Neutrophil (primary cell): ENCODE data around the gene TNNT1.

Experiments used
- H3K27ac ChIP-seq: fragments of 200-600 bp; sonication (generic); 2 replicates; pipeline ENCODE4 v1.5.1; 2016; ENCODE audit warnings: mild to moderate bottlenecking, moderate library complexity
- H3K27me3 ChIP-seq: fragments of 200-600 bp; sonication (generic); 2 replicates; pipeline ENCODE4 v1.6.0; 2016; ENCODE audit warnings: mild to moderate bottlenecking
- H3K36me3 ChIP-seq: fragments of 200-600 bp; sonication (generic); 2 replicates; pipeline ENCODE4 v1.5.1; 2017
- H3K4me1 ChIP-seq, 2 experiments: fragments of 200-600 bp in 1 of 2; sonication (generic) in 1 of 2; 1 replicate in 1 of 2; 2 replicates in 1 of 2; pipeline versions ENCODE4 v1.5.1 to v1.6.1; 2013 to 2016; ENCODE audit warnings: low read depth in 1 of 2, low read length in 1 of 2, mild to moderate bottlenecking in 1 of 2, moderate library complexity in 1 of 2; ENCODE audit not compliant: control insufficient read depth in 1 of 2, insufficient read depth in 1 of 2
- H3K4me3 ChIP-seq, 2 experiments: fragments of 200-600 bp in 1 of 2; sonication (generic) in 1 of 2; 1 replicate in 1 of 2; 2 replicates in 1 of 2; pipeline ENCODE4 v1.5.1; 2013 to 2016; ENCODE audit warnings: low read depth in 1 of 2, low read length in 1 of 2, mild to moderate bottlenecking in 1 of 2, moderate library complexity in 1 of 2
- H3K9me3 ChIP-seq: fragments of 200-600 bp; sonication (generic); 2 replicates; pipeline ENCODE4 v1.5.1; 2016
- TF ChIP-seq, protein P1 (sequence below): fragments of 200-600 bp; sonication (generic); IDR thresholded peaks from 2 replicates; pipeline ENCODE4 v1.5.1; 2016; ENCODE audit warnings: antibody characterized with exemption

TNNT1 gene

GRCh38 chr19:55178781-55179599 lies 30.0 kb upstream of the TNNT1 start:
- Histone ChIP-seq H3K36me3 (no peaks in the 10 kb centered on the region), H3K27me3 (peaks cover 97% of the 10 kb centered on the region), H3K27ac (no peak overlapping the region), H3K4me1 (no peaks in the 10 kb centered on the region), H3K4me3 (no peak overlapping the region), H3K9me3 (no peaks in the 10 kb centered on the region)
- TF ChIP-seq, protein P1, sequence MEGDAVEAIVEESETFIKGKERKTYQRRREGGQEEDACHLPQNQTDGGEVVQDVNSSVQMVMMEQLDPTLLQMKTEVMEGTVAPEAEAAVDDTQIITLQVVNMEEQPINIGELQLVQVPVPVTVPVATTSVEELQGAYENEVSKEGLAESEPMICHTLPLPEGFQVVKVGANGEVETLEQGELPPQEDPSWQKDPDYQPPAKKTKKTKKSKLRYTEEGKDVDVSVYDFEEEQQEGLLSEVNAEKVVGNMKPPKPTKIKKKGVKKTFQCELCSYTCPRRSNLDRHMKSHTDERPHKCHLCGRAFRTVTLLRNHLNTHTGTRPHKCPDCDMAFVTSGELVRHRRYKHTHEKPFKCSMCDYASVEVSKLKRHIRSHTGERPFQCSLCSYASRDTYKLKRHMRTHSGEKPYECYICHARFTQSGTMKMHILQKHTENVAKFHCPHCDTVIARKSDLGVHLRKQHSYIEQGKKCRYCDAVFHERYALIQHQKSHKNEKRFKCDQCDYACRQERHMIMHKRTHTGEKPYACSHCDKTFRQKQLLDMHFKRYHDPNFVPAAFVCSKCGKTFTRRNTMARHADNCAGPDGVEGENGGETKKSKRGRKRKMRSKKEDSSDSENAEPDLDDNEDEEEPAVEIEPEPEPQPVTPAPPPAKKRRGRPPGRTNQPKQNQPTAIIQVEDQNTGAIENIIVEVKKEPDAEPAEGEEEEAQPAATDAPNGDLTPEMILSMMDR: no peak

- Histone ChIP-seq H3K27ac (no peak overlapping the region), H3K27me3 (peaks cover 100% of the 10 kb centered on the region), H3K4me3 (no peak overlapping the region), H3K36me3 (no peaks in the 10 kb centered on the region), H3K9me3 (no peaks in the 10 kb centered on the region), H3K4me1 (no peaks in the 10 kb centered on the region)
- TF ChIP-seq, protein P1: no peak
These were observed 27.1 kb upstream of the TNNT1 start for GRCh38 chr19:55176076-55176475.

- Histone ChIP-seq H3K9me3 (no peaks in the 10 kb centered on the region), H3K27me3 (peaks cover 100% of the 10 kb centered on the region), H3K36me3 (no peaks in the 10 kb centered on the region), H3K27ac (no peak overlapping the region), H3K4me3 (no peak overlapping the region), H3K4me1 (no peaks in the 10 kb centered on the region)
- TF ChIP-seq, protein P1: no peak
These were observed 26.3 kb upstream of the TNNT1 start for GRCh38 chr19:55175117-55175867.

GRCh38 chr19:55174425-55175116 lies 25.6 kb upstream of the TNNT1 start:
- H3K27me3 ChIP-seq: peaks cover 100% of the 10 kb centered on the region
- TF ChIP-seq, protein P1: no peak
- no peak overlapping the region for H3K4me3 ChIP-seq

GRCh38 chr19:55173714-55174409 lies 24.9 kb upstream of the TNNT1 start:
- H3K9me3 ChIP-seq: no peaks in the 10 kb centered on the region
- H3K4me3 ChIP-seq: no peak overlapping the region
- H3K36me3 ChIP-seq: no peaks in the 10 kb centered on the region
- TF ChIP-seq, protein P1: no peak
- H3K4me1 ChIP-seq: no peaks in the 10 kb centered on the region
- peaks cover 100% of the 10 kb centered on the region for H3K27me3 ChIP-seq
- H3K27ac ChIP-seq: no peak overlapping the region

More at GRCh38 chr19:55174425-55175116, 25.6 kb upstream of the TNNT1 start:
- Histone ChIP-seq H3K4me1 (no peaks in the 10 kb centered on the region), H3K27ac (no peak overlapping the region), H3K9me3 (no peaks in the 10 kb centered on the region), H3K36me3 (no peaks in the 10 kb centered on the region)
